GM13976 (cell line): ENCODE results near the gene ZNF599.

Experiments used
- DNase-seq: peaks from one replicate; pipeline ENCODE4 v3.0.0; 2012; ENCODE audit warnings: low spot score
- CTCF ChIP-seq: IDR thresholded peaks from 2 replicates; pipeline ENCODE4 v1.5.1; 2012; ENCODE audit warnings: borderline replicate concordance, mild to moderate bottlenecking; ENCODE audit not compliant: insufficient read depth; ENCODE audit errors: extremely low read depth, missing control alignments, control extremely low read depth
- in situ Hi-C: fragments of 300-500 bp; cut with MboI; formaldehyde crosslinking; loops from one replicate; pipeline ENCODE4 v1.12.0; 2022; ENCODE audit warnings: low sequenced_read_pairs, mixed read lengths, inconsistent platforms; ENCODE audit not compliant: unreplicated experiment

The ZNF599 gene

GRCh38 chr19:34712395-34713261 lies 60.4 kb downstream of the ZNF599 start:
- in situ Hi-C loops = no loop called here
- DNase-seq = peak; percentile 54
- TF ChIP-seq CTCF = peak; percentile 64

DNA sequence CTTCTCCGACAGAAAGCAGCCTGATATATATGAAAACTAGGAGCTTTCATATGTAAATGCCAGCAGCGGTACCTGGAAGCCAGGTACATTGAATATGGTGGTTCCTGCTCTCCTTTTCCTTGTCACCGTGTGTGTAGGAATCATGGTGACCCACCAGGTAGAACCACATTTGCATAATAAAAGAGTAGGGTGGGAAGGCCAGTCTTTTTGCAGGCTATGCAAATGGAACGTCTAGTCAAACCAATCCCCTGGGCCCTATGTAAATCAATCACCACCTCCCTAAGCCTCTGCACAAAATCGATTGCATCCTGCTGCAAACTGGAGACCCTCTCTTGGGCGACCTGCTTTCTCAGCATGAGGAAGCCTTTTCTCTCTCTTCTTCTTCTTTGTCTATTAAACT lies 61.1 kb downstream of the ZNF599 start:
- TF ChIP-seq CTCF = no peak
- no peak for DNase-seq
- in situ Hi-C loops = no loop called here
